GM20000 (cell line): ENCODE data around the gene KIAA0753.
A peak's percentile ranks its signal among the peaks of the same experiment; 100 is the strongest.
"Not testable (repeated sequence)": the region's sequence is repeated elsewhere in the genome, so short reads cannot be mapped to it uniquely, and the experiment has no call there.

Source experiments
- DNase-seq: peaks from one replicate; pipeline ENCODE4 v3.0.0; 2012; ENCODE audit warnings: low spot score
- CTCF ChIP-seq: IDR thresholded peaks from 2 replicates; pipeline ENCODE4 v1.5.1; 2012; ENCODE audit warnings: mild to moderate bottlenecking, control low read depth; ENCODE audit errors: extremely low read depth, missing control alignments

The KIAA0753 gene

GRCh38 chr17:6660805-6661463 lies 20.4 kb upstream of the KIAA0753 start:
- no peak for TF ChIP-seq CTCF
- DNase-seq, result peak; percentile 74

- DNase-seq, result no peak
- no peak for TF ChIP-seq CTCF
Observed at GRCh38 chr17:6660101-6660500, 19.6 kb upstream of the KIAA0753 start.

GRCh38 chr17:6658411-6658810 lies 17.9 kb upstream of the KIAA0753 start:
- DNase-seq, result not testable (repeated sequence)

- no peak for TF ChIP-seq CTCF
- DNase-seq, result no peak
Observed at GRCh38 chr17:6657633-6658287, 17.2 kb upstream of the KIAA0753 start.

- peak; percentile 60 for DNase-seq
Observed at GRCh38 chr17:6656797-6657632, 16.5 kb upstream of the KIAA0753 start.

GRCh38 chr17:6655732-6656361 lies 15.3 kb upstream of the KIAA0753 start:
- not testable (repeated sequence) for DNase-seq

GRCh38 chr17:6654841-6655731 lies 14.6 kb upstream of the KIAA0753 start:
- TF ChIP-seq CTCF, result no peak
- DNase-seq, result no peak

GRCh38 chr17:6651919-6652452 lies 11.5 kb upstream of the KIAA0753 start:
- no peak for TF ChIP-seq CTCF
- peak; percentile 59 for DNase-seq
